ENCODE data around the gene NLRP11.

NLRP11 gene

GRCh38 chr19:55831846-55832245, at the start of gene NLRP11:
NLRP11 (minus strand) TSS chr19:55831999; CDS start chr19:55818174, 13,825 bp downstream.
- DNase-seq, result no peak

DNA sequence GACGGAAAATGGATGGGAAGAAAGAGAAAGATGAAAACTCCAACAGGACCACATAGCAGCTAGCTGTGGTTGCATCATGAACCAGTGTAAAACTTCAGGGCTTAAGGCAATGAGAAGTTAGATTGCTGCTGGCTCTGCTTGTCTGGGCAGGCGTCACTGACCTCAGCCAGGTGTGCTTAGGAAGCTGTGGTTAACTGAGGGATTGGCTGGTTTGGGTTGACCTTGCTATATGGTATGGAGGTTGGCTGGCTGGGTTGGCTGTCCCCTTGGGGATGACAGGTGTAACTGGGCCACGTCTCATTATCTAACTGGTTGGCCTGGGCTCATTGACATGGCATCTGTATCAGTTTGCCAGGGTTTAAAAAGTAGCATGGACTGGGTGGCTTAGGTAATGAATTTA, 45.4 kb upstream of the NLRP11 start:
- no peak for DNase-seq

- no peak for DNase-seq
Measured at GRCh38 chr19:55870736-55871135, 38.9 kb upstream of the NLRP11 start.

DNA sequence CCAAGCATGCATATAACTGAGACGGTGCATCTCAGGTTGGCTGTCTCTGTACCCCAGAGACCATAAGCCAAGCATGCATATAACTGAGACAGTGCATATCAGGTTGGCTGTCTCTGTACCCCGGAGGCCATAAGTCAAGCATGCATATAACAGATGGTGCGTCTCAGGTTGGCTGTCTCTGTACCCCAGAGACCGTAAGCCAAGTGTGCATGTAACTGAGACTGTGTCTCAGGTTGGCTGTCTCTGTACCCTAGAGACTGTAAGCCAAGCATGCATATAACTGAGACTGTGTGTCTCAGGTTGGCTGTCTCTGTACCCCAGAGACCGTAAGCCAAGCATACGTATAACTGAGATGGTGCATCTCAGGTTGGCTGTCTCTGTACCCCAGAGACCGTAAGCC, 35.3 kb upstream of the NLRP11 start:
- no peak for DNase-seq

DNA sequence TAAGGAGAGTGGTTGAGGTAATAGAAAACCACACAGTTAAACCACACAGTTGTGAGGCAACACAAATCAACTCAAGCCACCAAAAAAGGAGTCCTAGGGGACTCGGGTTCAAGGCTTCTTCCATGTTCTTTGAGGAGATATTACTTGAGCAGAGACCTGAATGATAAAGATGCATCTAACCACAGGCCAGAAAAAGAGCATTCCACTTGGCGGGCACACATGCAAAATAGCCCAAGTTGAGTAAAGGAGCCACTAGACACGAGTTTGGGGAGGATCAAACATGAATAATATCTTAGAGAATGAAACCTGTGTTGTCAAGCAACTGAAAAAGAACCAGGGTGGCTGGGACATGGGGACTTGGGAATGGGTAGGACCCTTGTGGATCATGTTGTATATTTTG, 34.7 kb upstream of the NLRP11 start:
- no peak for DNase-seq

DNA sequence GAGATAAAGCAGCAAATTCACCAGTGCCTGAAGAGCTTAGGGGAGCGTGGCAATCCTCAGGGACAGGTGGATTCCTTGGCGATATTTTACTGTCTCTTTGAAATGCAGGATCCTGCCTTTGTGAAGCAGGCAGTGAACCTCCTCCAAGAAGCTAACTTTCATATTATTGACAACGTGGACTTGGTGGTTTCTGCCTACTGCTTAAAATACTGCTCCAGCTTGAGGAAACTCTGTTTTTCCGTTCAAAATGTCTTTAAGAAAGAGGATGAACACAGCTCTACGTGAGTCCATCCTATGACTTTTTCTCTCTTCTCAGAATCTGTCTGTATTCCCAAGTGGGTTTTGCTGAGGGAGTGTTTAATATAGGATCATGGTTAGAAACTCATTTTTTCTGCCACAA, 27.2 kb upstream of the NLRP11 start:
- DNase-seq, result no peak

- DNase-seq, result no peak
Measured at GRCh38 chr19:55858401-55858800, 26.6 kb upstream of the NLRP11 start.

DNA sequence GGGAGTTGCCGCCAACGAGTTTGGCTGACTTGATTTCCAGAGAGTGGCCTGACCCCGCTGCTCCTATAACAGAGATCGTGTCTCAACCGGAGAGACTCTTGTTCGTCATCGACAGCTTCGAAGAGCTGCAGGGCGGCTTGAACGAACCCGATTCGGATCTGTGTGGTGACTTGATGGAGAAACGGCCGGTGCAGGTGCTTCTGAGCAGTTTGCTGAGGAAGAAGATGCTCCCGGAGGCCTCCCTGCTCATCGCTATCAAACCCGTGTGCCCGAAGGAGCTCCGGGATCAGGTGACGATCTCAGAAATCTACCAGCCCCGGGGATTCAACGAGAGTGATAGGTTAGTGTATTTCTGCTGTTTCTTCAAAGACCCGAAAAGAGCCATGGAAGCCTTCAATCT, 26.2 kb upstream of the NLRP11 start:
- no peak for DNase-seq

DNA sequence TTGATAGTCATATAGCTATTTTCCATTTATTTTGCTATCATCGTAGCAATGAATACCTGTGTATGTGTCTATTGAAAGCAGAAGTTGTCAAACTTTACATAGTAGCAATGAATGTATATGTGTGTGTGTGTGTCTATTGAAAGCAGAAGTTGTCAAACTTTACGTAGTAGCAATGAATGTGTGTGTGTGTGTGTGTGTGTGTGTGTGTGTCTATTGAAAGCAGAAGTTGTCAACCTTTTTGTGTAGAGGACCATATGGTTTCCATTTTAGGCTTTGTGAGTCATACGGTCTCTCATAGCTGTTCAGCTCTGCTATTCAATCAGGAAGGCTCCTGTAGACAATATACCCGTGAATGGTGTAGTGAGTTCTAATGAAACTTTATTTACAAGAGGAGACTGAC, 25.4 kb upstream of the NLRP11 start:
- no peak for DNase-seq

DNA sequence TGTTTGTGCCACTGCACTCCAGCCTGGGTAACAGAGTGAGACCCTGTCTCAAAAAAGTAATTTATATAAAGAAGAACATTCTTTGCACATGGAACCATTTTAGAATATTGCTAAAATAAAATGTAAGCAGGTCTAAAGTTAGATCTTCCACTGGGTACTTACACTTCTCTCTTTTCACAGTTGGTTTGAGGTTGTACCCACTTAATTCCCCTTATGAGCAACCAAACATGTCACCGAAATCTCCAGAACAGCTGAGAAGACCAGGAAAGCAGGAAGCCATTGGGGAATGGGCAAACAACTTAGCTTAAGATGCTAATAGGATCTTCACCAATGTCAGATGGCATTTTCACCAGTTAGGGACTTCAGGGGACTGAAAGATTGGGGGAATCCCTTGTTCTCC, 23.4 kb upstream of the NLRP11 start:
- no peak for DNase-seq

- no peak for DNase-seq
Measured at GRCh38 chr19:55838906-55839305, 7.1 kb upstream of the NLRP11 start.

- DNase-seq, result no peak
Measured at GRCh38 chr19:55838251-55838650, 6.5 kb upstream of the NLRP11 start.

DNA sequence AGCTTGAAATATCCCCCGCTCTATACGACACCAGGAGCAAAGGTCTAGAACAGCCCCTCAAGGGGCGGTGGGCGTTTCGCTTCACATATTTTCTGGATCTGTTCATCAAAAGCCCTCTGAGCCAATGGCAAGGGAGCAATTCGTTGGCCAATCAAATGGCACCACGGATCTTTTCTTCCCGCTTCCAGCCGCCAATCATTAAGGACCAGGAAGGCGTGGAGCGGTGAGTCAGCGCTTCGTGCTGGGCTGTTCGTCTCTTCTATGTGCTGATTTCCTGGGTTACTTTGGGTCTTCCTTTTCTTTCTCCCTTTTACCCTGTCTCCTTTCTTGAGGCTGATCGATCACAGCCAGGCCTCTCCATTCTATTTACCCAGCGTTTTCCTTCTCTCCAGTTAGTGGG, 4.5 kb upstream of the NLRP11 start, which contains the start of gene NLRP4:
Gene NLRP4 (plus strand): TSS at position 201 of the 400 bp plus-strand sequence. CDS start 15,541 bp downstream, outside the sequence.
- no peak for DNase-seq

GRCh38 chr19:55832676-55833075, 877 bp upstream of the NLRP11 start:
- no peak for DNase-seq

DNA sequence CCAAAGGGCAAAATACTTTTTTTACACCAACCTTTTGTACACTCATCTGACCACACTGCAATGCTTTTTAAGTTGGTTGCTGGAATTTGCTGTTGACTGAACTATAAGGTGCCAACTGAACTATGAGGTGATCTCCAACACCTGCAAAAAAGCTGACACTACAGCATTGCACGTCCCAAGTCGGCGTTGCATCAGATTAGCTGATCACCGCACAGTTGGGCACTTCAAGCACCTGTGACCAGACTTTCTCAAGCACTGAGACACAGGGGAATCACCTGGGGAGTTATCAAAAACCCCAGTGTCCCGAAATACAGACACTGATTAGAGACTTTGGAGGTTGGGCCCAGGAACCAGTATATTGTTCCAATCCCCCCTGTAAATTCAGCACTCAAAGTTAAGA, 1.1 kb downstream of the NLRP11 start:
- no peak for DNase-seq

DNA sequence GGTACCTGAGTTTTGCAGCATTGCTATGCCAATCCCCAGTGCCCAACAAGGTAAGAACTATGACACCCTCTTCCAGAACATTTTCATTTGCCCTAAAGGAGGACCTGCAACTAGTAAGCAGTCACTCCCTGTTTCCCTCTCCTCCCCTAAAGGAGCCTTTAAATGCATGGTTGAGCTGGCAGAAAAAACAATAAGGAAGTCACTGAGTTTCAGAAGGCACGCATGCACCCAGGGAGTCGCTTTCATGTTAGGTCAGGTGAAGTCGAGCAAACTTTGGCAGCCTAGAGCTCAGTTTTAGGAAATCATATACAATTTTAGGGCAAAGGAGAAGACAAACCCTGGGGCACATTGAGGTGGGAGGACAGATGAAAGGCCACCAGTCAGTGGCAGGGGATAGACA, 11.8 kb downstream of the NLRP11 start:
- no peak for DNase-seq

- no peak for DNase-seq
Measured at GRCh38 chr19:55813906-55814305, 17.9 kb downstream of the NLRP11 start.

DNA sequence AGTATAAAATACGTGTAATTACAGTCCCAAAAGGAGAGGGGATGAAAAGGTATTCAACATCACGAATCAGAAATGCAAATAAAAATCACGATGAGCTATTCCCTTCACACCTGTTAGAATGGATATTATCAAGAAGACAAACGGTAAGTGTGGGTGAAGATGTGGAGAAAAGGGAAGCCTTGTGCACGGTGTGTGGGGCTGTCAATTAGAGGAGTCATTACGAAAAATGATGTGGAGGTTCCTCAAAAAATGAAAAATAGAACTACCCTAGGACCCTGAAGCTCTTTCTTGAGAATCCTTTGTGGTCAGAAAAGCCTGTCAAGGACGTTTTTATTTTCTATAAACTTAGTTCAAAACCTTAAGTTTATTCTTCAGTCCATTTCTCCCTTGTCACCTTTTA, 19.4 kb downstream of the NLRP11 start:
- DNase-seq, result no peak

GRCh38 chr19:55811340-55811739, 20.5 kb downstream of the NLRP11 start:
- no peak for DNase-seq

- peak; percentile 61 for DNase-seq
Measured at GRCh38 chr19:55809381-55810058, 22.3 kb downstream of the NLRP11 start.

DNA sequence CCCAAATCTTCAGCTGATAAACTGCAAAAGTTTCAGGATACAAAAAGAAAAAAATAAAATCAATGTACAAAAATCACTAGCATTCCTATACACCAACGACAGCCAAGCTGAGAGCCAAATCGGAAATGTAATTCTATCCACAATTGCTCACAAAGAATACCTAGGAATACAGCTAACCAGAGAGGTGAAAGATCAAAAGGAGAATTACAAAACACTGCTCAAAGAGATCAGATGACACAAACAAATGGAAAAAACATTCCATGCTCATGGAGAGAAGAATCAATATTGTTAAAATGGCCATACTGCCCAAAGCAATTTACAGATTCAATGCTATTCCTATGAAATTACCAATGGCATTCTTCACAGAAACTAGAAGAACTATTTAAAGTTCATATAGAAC, 29.5 kb downstream of the NLRP11 start:
- DNase-seq, result no peak

DNA sequence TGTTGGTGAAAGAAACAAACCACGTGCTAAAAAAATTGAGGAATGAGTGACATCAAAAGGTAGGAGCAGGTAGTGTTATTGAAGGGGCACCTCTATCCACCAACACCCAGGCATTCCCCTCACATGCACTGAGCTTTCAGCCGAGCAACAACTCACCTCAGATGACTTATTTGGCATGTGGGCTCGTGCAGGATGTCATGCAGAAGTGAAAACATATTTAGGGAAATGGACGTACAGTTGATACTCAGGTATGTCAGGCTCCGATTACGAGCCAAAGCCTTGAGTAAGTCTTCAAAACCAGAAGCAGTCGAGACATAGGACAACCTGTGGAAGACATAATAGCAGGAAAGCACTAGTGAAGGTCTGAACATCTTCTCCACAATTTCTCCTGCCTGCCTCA, 30.4 kb downstream of the NLRP11 start:
- DNase-seq, result no peak

GRCh38 chr19:55795021-55795420, 36.8 kb downstream of the NLRP11 start:
- DNase-seq, result no peak

DNA sequence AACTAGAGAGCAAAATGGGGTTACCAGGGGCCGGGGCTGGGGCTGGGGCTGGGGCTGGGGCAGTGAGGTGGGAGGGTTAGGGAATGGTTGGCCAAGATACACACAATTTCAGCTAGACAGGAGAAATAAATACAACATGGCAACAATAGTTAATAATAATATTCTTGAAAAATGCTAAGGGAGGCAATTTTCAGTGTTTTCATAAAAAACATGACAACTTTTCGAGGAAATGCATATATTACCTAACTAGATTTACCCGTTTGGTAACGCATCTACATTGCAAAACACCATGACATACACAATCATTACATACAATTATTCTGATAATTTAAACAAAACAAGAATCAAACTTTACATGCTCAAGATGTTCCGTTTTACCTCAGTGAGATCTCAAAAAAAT, 50.7 kb downstream of the NLRP11 start:
- DNase-seq, result no peak

DNA sequence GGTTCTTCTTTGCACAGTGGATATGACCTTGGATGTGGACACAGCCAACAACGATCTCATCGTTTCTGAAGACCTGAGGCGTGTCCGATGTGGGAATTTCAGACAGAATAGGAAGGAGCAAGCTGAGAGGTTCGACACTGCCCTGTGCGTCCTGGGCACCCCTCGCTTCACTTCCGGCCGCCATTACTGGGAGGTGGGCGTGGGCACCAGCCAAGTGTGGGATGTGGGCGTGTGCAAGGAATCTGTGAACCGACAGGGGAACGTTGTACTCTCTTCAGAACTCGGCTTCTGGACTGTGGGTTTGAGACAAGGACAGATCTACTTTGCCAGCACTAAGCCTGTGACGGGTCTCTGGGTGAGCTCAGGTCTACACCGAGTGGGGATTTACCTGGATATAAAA, 53.5 kb downstream of the NLRP11 start:
- no peak for DNase-seq
